Activated CD4-positive, alpha-beta T cell treated with anti-CD3 and anti-CD28 coated beads for 24 hours (primary cell): ENCODE data around the gene ITGA4.
"Not testable (repeated sequence)": the region's sequence is repeated elsewhere in the genome, so short reads cannot be mapped to it uniquely, and the experiment has no call there.

Experiments
- DNase-seq, 2 donors: peaks; one replicate each; pipeline ENCODE4 v3.0.0-alpha.2; 2020; ENCODE audit warnings: low read depth in 2 of 2

Gene ITGA4

GRCh38 chr2:181457121-181457740 is at the start of gene ITGA4:
ITGA4 (plus strand) TSS chr2:181457386; CDS start chr2:181457655, 269 bp downstream.
- DNase-seq = peak; percentile 73 to 77

GRCh38 chr2:181408861-181409260 is 48.3 kb upstream of the ITGA4 start:
- DNase-seq = no peak

GRCh38 chr2:181411105-181411849 is 45.9 kb upstream of the ITGA4 start:
- no peak for DNase-seq

- no peak for DNase-seq
These were observed 37.9 kb upstream of the ITGA4 start for GRCh38 chr2:181419129-181419855.

GRCh38 chr2:181420259-181421130 is 36.7 kb upstream of the ITGA4 start:
- no peak for DNase-seq

GRCh38 chr2:181421131-181421458 is 36.1 kb upstream of the ITGA4 start:
- no peak for DNase-seq

GRCh38 chr2:181421464-181421863 is 35.7 kb upstream of the ITGA4 start:
- DNase-seq = no peak

- no peak for DNase-seq
These were observed 30.5 kb upstream of the ITGA4 start for GRCh38 chr2:181426672-181427071.

GRCh38 chr2:181430406-181431118 is 26.6 kb upstream of the ITGA4 start:
- DNase-seq = no peak

- DNase-seq = no peak
These were observed 25.5 kb upstream of the ITGA4 start for GRCh38 chr2:181431674-181432073.

GRCh38 chr2:181438261-181438660 is 18.9 kb upstream of the ITGA4 start:
- no peak for DNase-seq

- no peak for DNase-seq
These were observed 16.8 kb upstream of the ITGA4 start for GRCh38 chr2:181440344-181440743.

GRCh38 chr2:181440919-181441318 is 16.3 kb upstream of the ITGA4 start:
- no peak for DNase-seq

GRCh38 chr2:181441670-181442069 is 15.5 kb upstream of the ITGA4 start:
- no peak for DNase-seq

- DNase-seq = no peak
These were observed 12.5 kb upstream of the ITGA4 start for GRCh38 chr2:181444654-181445053.

GRCh38 chr2:181446985-181447384 is 10.2 kb upstream of the ITGA4 start:
- no peak for DNase-seq

- not testable (repeated sequence) for DNase-seq
These were observed 7.9 kb upstream of the ITGA4 start for GRCh38 chr2:181449278-181449677.

- no peak for DNase-seq
These were observed 2.3 kb upstream of the ITGA4 start for GRCh38 chr2:181454686-181455450.

- DNase-seq = peak; percentile 38 to 40
These were observed 496 bp upstream of the ITGA4 start for GRCh38 chr2:181456660-181457120.

GRCh38 chr2:181457741-181458425 is 697 bp downstream of the ITGA4 start:
- DNase-seq = peak; percentile 41 to 48
